H1 (cell line): ENCODE measurements around the gene FCAMR. TPM values are rescaled to one million over a fixed set of nuclear protein-coding genes. Genes with fewer than 3 reads are reported as not detected.

Source experiments
- CTCF ChIA-PET: fragments of 300-600 bp; sonication (Branson Sonifier 250); formaldehyde crosslinking; loops from one replicate; lab custom pipeline; 2021; ENCODE audit not compliant: partially characterized antibody; lab: Charles Lee
- POLR2A ChIA-PET: fragments of 300-600 bp; sonication (Branson Sonifier 250); formaldehyde crosslinking; loops from one replicate; lab custom pipeline; 2021; ENCODE audit warnings: inconsistent platforms; ENCODE audit not compliant: partially characterized antibody; lab: Charles Lee
- DNase-seq, 2 experiments: peaks; one replicate each; pipeline versions ENCODE4 v3.0.0 to v3.0.0-alpha.2; 2010 to 2022; ENCODE audit warnings: low spot score in 2 of 2, low read depth in 1 of 2, mixed read lengths in 1 of 2
- FAIRE-seq: peaks from 2 replicates; lab custom pipeline; 2011; peaks lifted over from hg19 to GRCh38; lab: Jason Lieb, UNC
- H2AFZ ChIP-seq: 2 replicates; pipeline ENCODE4 v1.8.1; 2012; ENCODE audit warnings: low read length, inconsistent platforms
- H2AK5ac ChIP-seq: 2 replicates; pipeline ENCODE4 v1.6.1; 2013; ENCODE audit warnings: low read depth, low read length
- H2BK120ac ChIP-seq: replicated peaks from 2 replicates; pipeline ENCODE3; 2013; ENCODE audit warnings: low read depth, low read length, inconsistent platforms
- H2BK12ac ChIP-seq: 2 replicates; pipeline ENCODE4 v1.6.1; 2013; ENCODE audit warnings: low read depth, low read length
- H2BK15ac ChIP-seq: 2 replicates; pipeline ENCODE4 v1.6.1; 2013; ENCODE audit warnings: low read length
- H2BK20ac ChIP-seq: 2 replicates; pipeline ENCODE4 v1.6.1; 2013; ENCODE audit warnings: low read length
- H2BK5ac ChIP-seq: 2 replicates; pipeline ENCODE4 v1.6.1; 2013; ENCODE audit warnings: low read depth, low read length
- H3K14ac ChIP-seq: 2 replicates; pipeline ENCODE4 v1.6.1; 2013; ENCODE audit warnings: inconsistent platforms; ENCODE audit not compliant: insufficient read length
- H3K18ac ChIP-seq: 2 replicates; pipeline ENCODE4 v1.6.1; 2013; ENCODE audit warnings: low read length; ENCODE audit errors: extremely low read depth
- H3K23ac ChIP-seq: 2 replicates; pipeline ENCODE4 v1.6.1; 2013; ENCODE audit warnings: inconsistent platforms; ENCODE audit not compliant: insufficient read length
- H3K23me2 ChIP-seq: 2 replicates; pipeline ENCODE4 v1.6.1; 2013; ENCODE audit warnings: low read depth, low read length
- H3K27ac ChIP-seq: 2 replicates; pipeline ENCODE4 v1.6.1; 2011; ENCODE audit warnings: low read depth, low read length, inconsistent platforms
- H3K27me3 ChIP-seq, 4 experiments: replicated peaks in 1 of 4; 1 replicate in 1 of 4; 2 replicates in 3 of 4; pipeline versions ENCODE4 v1.6.1 to v1.8.1; 2011 to 2013; ENCODE audit warnings: low read length in 3 of 4, mild to moderate bottlenecking in 3 of 4, inconsistent platforms in 2 of 4, mixed read lengths in 2 of 4, moderate library complexity in 1 of 4; ENCODE audit not compliant: control insufficient read depth in 3 of 4, insufficient read depth in 3 of 4; ENCODE audit errors: extremely low read depth in 1 of 4
- H3K36me3 ChIP-seq, 4 experiments: 2 replicates each; pipeline versions ENCODE4 v1.6.1 to v1.8.1; 2011 to 2013; ENCODE audit warnings: mild to moderate bottlenecking in 4 of 4, low read length in 3 of 4, moderate library complexity in 2 of 4, control low read depth in 1 of 4, inconsistent platforms in 1 of 4; ENCODE audit not compliant: insufficient read depth in 4 of 4, control insufficient read depth in 2 of 4
- H3K4ac ChIP-seq: replicated peaks from 2 replicates; pipeline ENCODE3; 2013; ENCODE audit warnings: low read length, low read depth, mixed read lengths, inconsistent platforms; ENCODE audit not compliant: insufficient read length
- H3K4me1 ChIP-seq, 4 experiments: replicated peaks in 1 of 4; 1 replicate in 1 of 4; 2 replicates in 3 of 4; pipeline versions ENCODE4 v1.6.1 to v1.8.1; 2011 to 2013; ENCODE audit warnings: low read length in 3 of 4, inconsistent platforms in 2 of 4, mixed read lengths in 1 of 4; ENCODE audit not compliant: insufficient read depth in 4 of 4, control insufficient read depth in 3 of 4
- H3K4me2 ChIP-seq, 2 experiments: 2 replicates each; pipeline versions ENCODE4 v1.6.1 to v1.8.1; 2011 to 2013; ENCODE audit warnings: low read depth in 2 of 2, low read length in 2 of 2, control low read depth in 1 of 2, inconsistent platforms in 1 of 2, mild to moderate bottlenecking in 1 of 2; ENCODE audit not compliant: insufficient read depth in 1 of 2
- H3K4me3 ChIP-seq, 4 experiments: fragments of 200-600, 300-600 bp in 1 of 4; sonication (generic), shearing (Covaris generic), sonication (Bioruptor Twin) in 1 of 4; 2 replicates each; pipeline versions ENCODE4 v1.5.1 to v1.8.1; 2011 to 2016; ENCODE audit warnings: low read length in 4 of 4, low read depth in 3 of 4, control low read depth in 2 of 4, inconsistent platforms in 2 of 4, mild to moderate bottlenecking in 2 of 4, mixed read lengths in 1 of 4, moderate library complexity in 1 of 4; ENCODE audit not compliant: insufficient read depth in 2 of 4; ENCODE audit errors: extremely low read depth in 1 of 4
- H3K56ac ChIP-seq: replicated peaks from 2 replicates; pipeline ENCODE3; 2013; ENCODE audit warnings: low read depth, mild to moderate bottlenecking, mixed read lengths, low read length, inconsistent platforms; ENCODE audit not compliant: insufficient read length
- H3K79me1 ChIP-seq: 2 replicates; pipeline ENCODE4 v1.6.1; 2013; ENCODE audit warnings: low read depth, low read length, control low read depth
- H3K79me2 ChIP-seq, 2 experiments: 2 replicates each; pipeline versions ENCODE4 v1.6.1 to v1.8.1; 2012 to 2013; ENCODE audit warnings: low read length in 2 of 2, mild to moderate bottlenecking in 2 of 2, inconsistent platforms in 1 of 2; ENCODE audit not compliant: insufficient read depth in 2 of 2, control insufficient read depth in 1 of 2
- H3K9ac ChIP-seq, 4 experiments: replicated peaks in 1 of 4; 1 replicate in 1 of 4; 2 replicates in 3 of 4; pipeline versions ENCODE4 v1.6.1 to v1.8.1; 2011 to 2013; ENCODE audit warnings: low read depth in 3 of 4, low read length in 3 of 4, control low read depth in 2 of 4, mild to moderate bottlenecking in 2 of 4, moderate library complexity in 2 of 4, inconsistent platforms in 1 of 4; ENCODE audit errors: extremely low read depth in 1 of 4
- H3K9me3 ChIP-seq, 2 experiments: 2 replicates each; pipeline versions ENCODE4 v1.6.1 to v1.8.1; 2012 to 2013; ENCODE audit warnings: mild to moderate bottlenecking in 2 of 2, moderate library complexity in 2 of 2, control low read depth in 1 of 2, inconsistent platforms in 1 of 2, low read depth in 1 of 2, low read length in 1 of 2, mixed read lengths in 1 of 2; ENCODE audit not compliant: insufficient read depth in 2 of 2
- H4K20me1 ChIP-seq, 2 experiments: replicated peaks in 1 of 2; 2 replicates each; pipeline versions ENCODE3 to v1.8.1; 2011 to 2013; ENCODE audit warnings: inconsistent platforms in 2 of 2, low read length in 2 of 2, mild to moderate bottlenecking in 1 of 2; ENCODE audit not compliant: insufficient read depth in 2 of 2, control insufficient read depth in 1 of 2
- H4K5ac ChIP-seq: 2 replicates; pipeline ENCODE4 v1.6.1; 2013; ENCODE audit warnings: low read length, low read depth, mixed read lengths, inconsistent platforms; ENCODE audit not compliant: insufficient read length
- H4K8ac ChIP-seq: 2 replicates; pipeline ENCODE4 v1.8.0; 2013; ENCODE audit warnings: mild to moderate bottlenecking, moderate library complexity, low read length, inconsistent platforms; ENCODE audit not compliant: insufficient read depth; ENCODE audit errors: extremely low read depth
- H4K91ac ChIP-seq: replicated peaks from 2 replicates; pipeline ENCODE3; 2013; ENCODE audit warnings: low read length, mixed read lengths, inconsistent platforms; ENCODE audit not compliant: insufficient read length
- CTBP2 ChIP-seq: IDR thresholded peaks from 2 replicates; pipeline ENCODE4 v1.7.0; 2011; ENCODE audit warnings: borderline replicate concordance, mild to moderate bottlenecking, moderate library complexity, mixed read lengths, low read length; ENCODE audit not compliant: insufficient read depth, insufficient read length
- EGR1 ChIP-seq: IDR thresholded peaks from 2 replicates; pipeline ENCODE4 v1.6.1; 2011; ENCODE audit warnings: low read depth, low read length, borderline replicate concordance
- MAFK ChIP-seq: IDR thresholded peaks from 2 replicates; pipeline ENCODE4 v1.6.1; 2012; ENCODE audit warnings: low read depth, mild to moderate bottlenecking, improper control_type of control experiment, low read length
- RAD21 ChIP-seq, 2 experiments: IDR thresholded peaks in 1 of 2; conservative IDR thresholded peaks in 1 of 2; 2 replicates each; pipeline ENCODE4 v1.6.1; 2011; ENCODE audit warnings: low read depth in 2 of 2, low read length in 2 of 2, improper control_type of control experiment in 1 of 2, inconsistent platforms in 1 of 2, mild to moderate bottlenecking in 1 of 2, moderate library complexity in 1 of 2
- RBBP5 ChIP-seq: IDR thresholded peaks from 2 replicates; pipeline ENCODE4 v1.7.1; 2012; ENCODE audit warnings: low read depth, mild to moderate bottlenecking, inconsistent platforms, low read length, moderate library complexity, borderline replicate concordance
- SIX5 ChIP-seq: IDR thresholded peaks from 2 replicates; pipeline ENCODE4 v1.6.1; 2011; ENCODE audit warnings: mild to moderate bottlenecking, low read depth, low read length
- TAF7 ChIP-seq: optimal IDR thresholded peaks from 2 replicates; pipeline ENCODE3; 2011; ENCODE audit warnings: low read depth, mild to moderate bottlenecking, inconsistent platforms, low read length, moderate library complexity, borderline replicate concordance
- TBP ChIP-seq: IDR thresholded peaks from 2 replicates; pipeline ENCODE4 v1.6.1; 2011; ENCODE audit warnings: low read depth, low read length, improper control_type of control experiment
- TEAD4 ChIP-seq: IDR thresholded peaks from 2 replicates; pipeline ENCODE4 v1.6.1; 2012; ENCODE audit warnings: low read depth, low read length, inconsistent platforms, mixed read lengths
- WGBS, 2 experiments: shearing (Covaris generic) in 1 of 2; methylation state at CpG; one replicate each; pipeline versions ENCODE4 v1.1.6 to v1.1.7; 2013 to 2015; ENCODE audit warnings: low lambda C conversion rate in 2 of 2, mixed read lengths in 2 of 2, inconsistent platforms in 1 of 2, low coverage in 1 of 2, missing lambda C conversion rate in 1 of 2; ENCODE audit not compliant: insufficient replicate concordance in 2 of 2, insufficient coverage in 1 of 2, insufficient read length in 1 of 2; ENCODE audit errors: extremely low coverage in 1 of 2, missing lambda C conversion rate in 1 of 2; 5-methylcytosine and 5-hydroxymethylcytosine counted together
- polyA plus RNA-seq, 7 experiments: library from polyadenylated mRNA; depleted of rRNA in 3 of 7; stranded (reverse) in 5 of 7; unstranded in 2 of 7; fragments of >200 nt in 5 of 7; fragments of 200-250 nt in 2 of 7; gene quantifications; 1 replicate in 5 of 7; 2 replicates in 1 of 7; 4 replicates in 1 of 7; pipeline versions ENCODE4 v1.2.1 to v1.2.3, GENCODE V29; 2011 to 2013; ENCODE audit warnings: missing spikeins in 2 of 7, mixed read lengths in 2 of 7
- total RNA-seq: library from RNA; stranded (reverse); fragmentation: NEBNext Ultra II Directional; extraction: Animal tissue kit (Norgen Biotek cat#: 25700); gene quantifications from 2 replicates; pipeline ENCODE4 v1.2.1, GENCODE V29; 2021
- TF ChIP-seq, protein P1 (sequence below): IDR thresholded peaks from 2 replicates; pipeline ENCODE4 v1.6.1; 2011; ENCODE audit warnings: low read length, improper control_type of control experiment
- TF ChIP-seq, protein P2 (sequence below): IDR thresholded peaks from 2 replicates; pipeline ENCODE4 v1.6.1; 2012; ENCODE audit warnings: low read length, inconsistent platforms

FCAMR gene
- total and polyA plus RNA-seq, 2 of the 8 experiments (the other 6 are each of a cell fraction or from before 2014, with no cell fraction given): not detected

- no peak overlapping the region for H2BK15ac ChIP-seq
- no peaks in the 10 kb centered on the region for H3K79me2 ChIP-seq
- H3K4ac ChIP-seq: no peak overlapping the region
- no peak overlapping the region for H4K91ac ChIP-seq
- ChIA-PET POLR2A (no interaction called here), CTCF (interaction anchor here (1.0 to 13.7 kb wide), 4 partner anchors 9 to 140 kb away, joined by 3 to 226 read pairs (median 97); no protein-coding TSS in a partner anchor)
- no peaks in the 10 kb centered on the region for H3K36me3 ChIP-seq
- H3K56ac ChIP-seq: no peak overlapping the region
- H3K79me1 ChIP-seq: no peaks in the 10 kb centered on the region
- no peak overlapping the region for H2AFZ ChIP-seq
- H2AK5ac ChIP-seq: no peak overlapping the region
- no peak overlapping the region for H4K5ac ChIP-seq
- no peaks in the 10 kb centered on the region for H4K20me1 ChIP-seq
- FAIRE-seq: no peak
- H2BK5ac ChIP-seq: no peak overlapping the region
- no peak overlapping the region for H3K27ac ChIP-seq
- no peaks in the 10 kb centered on the region for H3K4me1 ChIP-seq
- H3K18ac ChIP-seq: no peak overlapping the region
- no peak overlapping the region for H3K4me2 ChIP-seq
- H3K9me3 ChIP-seq: no peaks in the 10 kb centered on the region
- no peak for DNase-seq
- H3K23ac ChIP-seq: no peak overlapping the region
- H3K23me2 ChIP-seq: no peaks in the 10 kb centered on the region
- no peak overlapping the region for H3K9ac ChIP-seq
- WGBS, 2 experiments: 90% methylated on average over 3 of the region's 3 CpGs; no CpG with 5 or more reads in 1 of the 2 experiments
- no peak overlapping the region for H3K4me3 ChIP-seq
- H2BK12ac ChIP-seq: no peak overlapping the region
- H4K8ac ChIP-seq: no peak overlapping the region
- H2BK120ac ChIP-seq: no peak overlapping the region
- H3K27me3 ChIP-seq: no peaks in the 10 kb centered on the region
- no peak overlapping the region for H2BK20ac ChIP-seq
- no peak overlapping the region for H3K14ac ChIP-seq
- TF ChIP-seq EGR1 (no peak), RBBP5 (no peak), TEAD4 (no peak), TAF7 (no peak), CTBP2 (no peak), RAD21 (IDR thresholded peaks at IDR 0.05 in 1 of 2, conservative IDR thresholded peaks at IDR 0.05 in 1 of 2; ENCODE audit: low read depth in 2 of 2, low read length in 2 of 2) (no peak), MAFK (no peak), SIX5 (no peak), TBP (no peak)
- TF ChIP-seq, protein P1, sequence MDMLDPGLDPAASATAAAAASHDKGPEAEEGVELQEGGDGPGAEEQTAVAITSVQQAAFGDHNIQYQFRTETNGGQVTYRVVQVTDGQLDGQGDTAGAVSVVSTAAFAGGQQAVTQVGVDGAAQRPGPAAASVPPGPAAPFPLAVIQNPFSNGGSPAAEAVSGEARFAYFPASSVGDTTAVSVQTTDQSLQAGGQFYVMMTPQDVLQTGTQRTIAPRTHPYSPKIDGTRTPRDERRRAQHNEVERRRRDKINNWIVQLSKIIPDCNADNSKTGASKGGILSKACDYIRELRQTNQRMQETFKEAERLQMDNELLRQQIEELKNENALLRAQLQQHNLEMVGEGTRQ: no peak
- TF ChIP-seq, protein P2, sequence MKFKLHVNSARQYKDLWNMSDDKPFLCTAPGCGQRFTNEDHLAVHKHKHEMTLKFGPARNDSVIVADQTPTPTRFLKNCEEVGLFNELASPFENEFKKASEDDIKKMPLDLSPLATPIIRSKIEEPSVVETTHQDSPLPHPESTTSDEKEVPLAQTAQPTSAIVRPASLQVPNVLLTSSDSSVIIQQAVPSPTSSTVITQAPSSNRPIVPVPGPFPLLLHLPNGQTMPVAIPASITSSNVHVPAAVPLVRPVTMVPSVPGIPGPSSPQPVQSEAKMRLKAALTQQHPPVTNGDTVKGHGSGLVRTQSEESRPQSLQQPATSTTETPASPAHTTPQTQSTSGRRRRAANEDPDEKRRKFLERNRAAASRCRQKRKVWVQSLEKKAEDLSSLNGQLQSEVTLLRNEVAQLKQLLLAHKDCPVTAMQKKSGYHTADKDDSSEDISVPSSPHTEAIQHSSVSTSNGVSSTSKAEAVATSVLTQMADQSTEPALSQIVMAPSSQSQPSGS: no peak
Observed at GRCh38 chr1:206940588-206940936, 29.7 kb downstream of the FCAMR start.
